ENCODE measurements around the gene PHLDA3.

The PHLDA3 gene

GRCh38 chr1:201461645-201462441, 7.1 kb downstream of the PHLDA3 start:
- DNase-seq: peak; percentile 50 to 88 (median 71)

GRCh38 chr1:201460814-201461644, 8.0 kb downstream of the PHLDA3 start:
- peak; percentile 66 to 91 (median 82) for DNase-seq

- no peak for DNase-seq
Observed at GRCh38 chr1:201459775-201460174, 9.2 kb downstream of the PHLDA3 start.

GRCh38 chr1:201459052-201459451, 9.9 kb downstream of the PHLDA3 start:
- no peak for DNase-seq

- peak in 3 of 4 experiments; percentile 42 to 52 (median 49) for DNase-seq
Observed at GRCh38 chr1:201457508-201457960, 11.5 kb downstream of the PHLDA3 start.

GRCh38 chr1:201456499-201457309, 12.3 kb downstream of the PHLDA3 start:
- DNase-seq: peak; percentile 78 to 89 (median 84)

GRCh38 chr1:201455098-201455497, 13.9 kb downstream of the PHLDA3 start:
- DNase-seq: no peak

GRCh38 chr1:201454608-201455007, 14.4 kb downstream of the PHLDA3 start:
- no peak for DNase-seq

- peak in 3 of 4 experiments; percentile 42 to 67 (median 53) for DNase-seq
Observed at GRCh38 chr1:201452866-201453265, 16.1 kb downstream of the PHLDA3 start.

- peak; percentile 80 to 94 (median 92) for DNase-seq
Observed at GRCh38 chr1:201450721-201451291, 18.2 kb downstream of the PHLDA3 start.

GRCh38 chr1:201448990-201449389, 20.0 kb downstream of the PHLDA3 start:
- no peak for DNase-seq

GRCh38 chr1:201447903-201448871, 20.8 kb downstream of the PHLDA3 start:
- peak; percentile 72 to 89 (median 77) for DNase-seq

- DNase-seq: peak; percentile 32 to 63 (median 42)
Observed at GRCh38 chr1:201445310-201445709, 23.7 kb downstream of the PHLDA3 start.

- peak; percentile 54 to 73 (median 65) for DNase-seq
Observed at GRCh38 chr1:201444792-201445191, 24.2 kb downstream of the PHLDA3 start.

- DNase-seq: no peak
Observed at GRCh38 chr1:201443747-201444146, 25.2 kb downstream of the PHLDA3 start.

GRCh38 chr1:201436969-201437368, 32.0 kb downstream of the PHLDA3 start:
- DNase-seq: no peak

- DNase-seq: no peak
Observed at GRCh38 chr1:201436393-201436792, 32.6 kb downstream of the PHLDA3 start.

GRCh38 chr1:201434266-201434665, 34.7 kb downstream of the PHLDA3 start:
- DNase-seq: no peak

- no peak for DNase-seq
Observed at GRCh38 chr1:201433609-201434008, 35.4 kb downstream of the PHLDA3 start.

- DNase-seq: no peak
Observed at GRCh38 chr1:201430776-201431175, 38.2 kb downstream of the PHLDA3 start.
